ENCODE measurements around the gene LRRC32. TPM values are rescaled to one million over a fixed set of nuclear protein-coding genes. Genes with fewer than 3 reads are reported as not detected.

LRRC32 gene
- polyA plus RNA-seq, 3 donors: 1.5 TPM; not detected in 2

- Histone ChIP-seq H2AFZ (ENCODE audit: insufficient read depth, low read depth, low read length, poor library complexity, severe bottlenecking) (no peak overlapping the region), H3K27me3 (ENCODE audit: control insufficient read depth in 2 of 2, insufficient read depth in 2 of 2, low read length in 2 of 2) (peaks cover 0 to 3% of the 10 kb centered on the region in 2 donors), H4K20me1 (ENCODE audit: insufficient read depth, low read length) (no peaks in the 10 kb centered on the region), H3K36me3 (replicated peaks in 1 of 2; ENCODE audit: control insufficient read depth in 1 of 2, insufficient read depth in 2 of 2, low read length in 2 of 2) (no peaks in the 10 kb centered on the region), H3K4me3 (replicated peaks in 1 of 3; ENCODE audit: low read depth in 2 of 3, low read length in 3 of 3) (no peak overlapping the region), H3K4me2 (replicated peaks; ENCODE audit: extremely low read depth, low read length, poor library complexity, severe bottlenecking) (no peak overlapping the region), H3K79me2 (ENCODE audit: insufficient read depth, low read length) (no peaks in the 10 kb centered on the region), H3K27ac (ENCODE audit: low read depth in 1 of 2, low read length in 2 of 2) (no peak overlapping the region), H3K9ac (ENCODE audit: insufficient read depth, low read length, poor library complexity, severe bottlenecking) (no peak overlapping the region), H3K9me3 (replicated peaks in 1 of 2; ENCODE audit: control insufficient read depth in 1 of 2, insufficient read depth in 1 of 2, low read length in 2 of 2) (peaks cover 12 to 14% of the 10 kb centered on the region in 2 donors), H3K4me1 (ENCODE audit: control insufficient read depth in 1 of 2, insufficient read depth in 2 of 2, low read length in 2 of 2) (peaks cover 22 to 27% of the 10 kb centered on the region in 2 donors)
- intact Hi-C loops (cut with micrococcal nuclease): no loop called here
- WGBS (ENCODE audit: insufficient coverage): 88% methylated on average over 4 of the region's 6 CpGs
- Mint-ChIP-seq H3K36me3 (peaks cover 14 to 19% of the 10 kb centered on the region in 2 donors), H3K4me3 (peak overlapping the region in 1 of 2 donors; percentile 20), H3K4me1 (peaks cover 32% of the 10 kb centered on the region), H3K27ac (peak overlapping the region in 1 of 7 donors; percentile 54), H3K27me3 (ENCODE audit: low read depth in 3 of 3) (peaks cover 19 to 46% (median 32%) of the 10 kb centered on the region in 3 donors), H3K9me3 (peaks cover 9 to 22% (median 17%) of the 10 kb centered on the region in 7 donors)
- DNase-seq: no peak
- TF ChIP-seq, protein P1, sequence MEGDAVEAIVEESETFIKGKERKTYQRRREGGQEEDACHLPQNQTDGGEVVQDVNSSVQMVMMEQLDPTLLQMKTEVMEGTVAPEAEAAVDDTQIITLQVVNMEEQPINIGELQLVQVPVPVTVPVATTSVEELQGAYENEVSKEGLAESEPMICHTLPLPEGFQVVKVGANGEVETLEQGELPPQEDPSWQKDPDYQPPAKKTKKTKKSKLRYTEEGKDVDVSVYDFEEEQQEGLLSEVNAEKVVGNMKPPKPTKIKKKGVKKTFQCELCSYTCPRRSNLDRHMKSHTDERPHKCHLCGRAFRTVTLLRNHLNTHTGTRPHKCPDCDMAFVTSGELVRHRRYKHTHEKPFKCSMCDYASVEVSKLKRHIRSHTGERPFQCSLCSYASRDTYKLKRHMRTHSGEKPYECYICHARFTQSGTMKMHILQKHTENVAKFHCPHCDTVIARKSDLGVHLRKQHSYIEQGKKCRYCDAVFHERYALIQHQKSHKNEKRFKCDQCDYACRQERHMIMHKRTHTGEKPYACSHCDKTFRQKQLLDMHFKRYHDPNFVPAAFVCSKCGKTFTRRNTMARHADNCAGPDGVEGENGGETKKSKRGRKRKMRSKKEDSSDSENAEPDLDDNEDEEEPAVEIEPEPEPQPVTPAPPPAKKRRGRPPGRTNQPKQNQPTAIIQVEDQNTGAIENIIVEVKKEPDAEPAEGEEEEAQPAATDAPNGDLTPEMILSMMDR (IDR thresholded peaks at IDR 0.05): no peak
Observed at GRCh38 chr11:76623884-76624419, 46.6 kb downstream of the LRRC32 start.

DNA sequence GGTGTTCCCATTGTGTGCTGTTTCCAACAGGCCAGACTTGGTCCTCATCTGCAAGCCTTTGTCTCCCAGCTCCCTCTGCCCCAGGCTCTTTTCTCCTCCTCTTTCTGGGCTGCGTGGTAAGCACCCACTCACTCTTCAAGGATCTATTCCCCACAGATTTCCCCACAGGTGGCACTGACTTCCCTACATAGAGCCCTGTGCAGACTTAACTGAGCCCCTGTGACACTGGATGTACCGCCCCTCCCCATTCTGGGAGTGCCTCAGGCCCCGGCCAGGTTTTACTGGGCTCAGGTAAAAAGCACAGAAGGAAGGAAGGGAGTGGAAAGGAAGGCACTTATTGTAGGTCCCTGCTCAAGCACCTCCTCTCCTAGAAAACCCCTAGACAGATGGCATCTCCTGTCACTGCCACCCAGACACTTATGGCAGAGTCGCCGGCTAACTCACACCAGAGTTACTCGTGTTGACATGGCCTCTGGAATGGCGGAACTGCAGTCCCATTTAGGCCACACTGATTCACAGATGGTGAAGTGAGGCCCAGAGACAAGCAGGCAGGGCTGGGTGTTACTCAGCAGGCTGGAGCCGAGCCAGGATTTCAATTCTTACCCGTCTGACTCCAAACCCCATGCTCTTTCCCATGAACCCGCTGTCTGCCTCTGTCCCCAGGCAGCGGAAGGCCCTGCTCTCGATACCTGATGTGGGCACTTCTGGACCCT is 47.2 kb downstream of the LRRC32 start:
- Histone ChIP-seq H2AFZ (ENCODE audit: insufficient read depth, low read depth, low read length, poor library complexity, severe bottlenecking) (no peak overlapping the region), H3K36me3 (replicated peaks in 1 of 2; ENCODE audit: control insufficient read depth in 1 of 2, insufficient read depth in 2 of 2, low read length in 2 of 2) (no peaks in the 10 kb centered on the region), H4K20me1 (ENCODE audit: insufficient read depth, low read length) (no peaks in the 10 kb centered on the region), H3K4me2 (replicated peaks; ENCODE audit: extremely low read depth, low read length, poor library complexity, severe bottlenecking) (no peak overlapping the region), H3K4me1 (ENCODE audit: control insufficient read depth in 1 of 2, insufficient read depth in 2 of 2, low read length in 2 of 2) (peaks cover 16 to 21% of the 10 kb centered on the region in 2 donors), H3K9me3 (replicated peaks in 1 of 2; ENCODE audit: control insufficient read depth in 1 of 2, insufficient read depth in 1 of 2, low read length in 2 of 2) (peaks cover 12 to 14% of the 10 kb centered on the region in 2 donors), H3K27ac (ENCODE audit: low read depth in 1 of 2, low read length in 2 of 2) (no peak overlapping the region), H3K9ac (ENCODE audit: insufficient read depth, low read length, poor library complexity, severe bottlenecking) (no peak overlapping the region), H3K79me2 (ENCODE audit: insufficient read depth, low read length) (no peaks in the 10 kb centered on the region), H3K4me3 (replicated peaks in 1 of 3; ENCODE audit: low read depth in 2 of 3, low read length in 3 of 3) (no peak overlapping the region), H3K27me3 (ENCODE audit: control insufficient read depth in 2 of 2, insufficient read depth in 2 of 2, low read length in 2 of 2) (peaks cover 0 to 3% of the 10 kb centered on the region in 2 donors)
- peak in 2 of 3 donors; percentile 34 to 74 for DNase-seq
- no peak overlapping the region for H3K4me3 Mint-ChIP-seq
- peaks cover 29% of the 10 kb centered on the region for H3K4me1 Mint-ChIP-seq
- TF ChIP-seq, protein P1 (IDR thresholded peaks at IDR 0.05): no peak
- WGBS (ENCODE audit: insufficient coverage): 95% methylated on average over 9 of the region's 12 CpGs
- peak overlapping the region in 2 of 7 donors; percentile 15 to 64 for H3K27ac Mint-ChIP-seq
- peaks cover 9 to 22% (median 17%) of the 10 kb centered on the region in 7 donors for H3K9me3 Mint-ChIP-seq
- intact Hi-C loops (cut with micrococcal nuclease): no loop called here
- H3K27me3 Mint-ChIP-seq (ENCODE audit: low read depth in 3 of 3): peaks cover 19 to 45% (median 32%) of the 10 kb centered on the region in 3 donors
- H3K36me3 Mint-ChIP-seq: peaks cover 14 to 16% of the 10 kb centered on the region in 2 donors

Measured in CD14-positive monocyte (primary cell).